Fibroblast of lung (primary cell): ENCODE results near the gene PMM2.

Source experiments
- EZH2 ChIP-seq: IDR thresholded peaks from 2 replicates; pipeline ENCODE4 v1.5.1; 2012; ENCODE audit warnings: low read length, control low read depth, mild to moderate bottlenecking; ENCODE audit errors: missing control alignments
- TF ChIP-seq, protein P1 (sequence below), 2 donors: IDR thresholded peaks in 1 of 2; conservative IDR thresholded peaks in 1 of 2; 1 replicate in 1 of 2; 2 replicates in 1 of 2; pipeline ENCODE4 v1.5.1; 2011 to 2012; ENCODE audit warnings: low read length in 2 of 2, control low read depth in 1 of 2, inconsistent platforms in 1 of 2, low read depth in 1 of 2, mild to moderate bottlenecking in 1 of 2

GRCh38 chr16:8888951-8889892 is 91.6 kb downstream of the PMM2 start:
- TF ChIP-seq, protein P1, sequence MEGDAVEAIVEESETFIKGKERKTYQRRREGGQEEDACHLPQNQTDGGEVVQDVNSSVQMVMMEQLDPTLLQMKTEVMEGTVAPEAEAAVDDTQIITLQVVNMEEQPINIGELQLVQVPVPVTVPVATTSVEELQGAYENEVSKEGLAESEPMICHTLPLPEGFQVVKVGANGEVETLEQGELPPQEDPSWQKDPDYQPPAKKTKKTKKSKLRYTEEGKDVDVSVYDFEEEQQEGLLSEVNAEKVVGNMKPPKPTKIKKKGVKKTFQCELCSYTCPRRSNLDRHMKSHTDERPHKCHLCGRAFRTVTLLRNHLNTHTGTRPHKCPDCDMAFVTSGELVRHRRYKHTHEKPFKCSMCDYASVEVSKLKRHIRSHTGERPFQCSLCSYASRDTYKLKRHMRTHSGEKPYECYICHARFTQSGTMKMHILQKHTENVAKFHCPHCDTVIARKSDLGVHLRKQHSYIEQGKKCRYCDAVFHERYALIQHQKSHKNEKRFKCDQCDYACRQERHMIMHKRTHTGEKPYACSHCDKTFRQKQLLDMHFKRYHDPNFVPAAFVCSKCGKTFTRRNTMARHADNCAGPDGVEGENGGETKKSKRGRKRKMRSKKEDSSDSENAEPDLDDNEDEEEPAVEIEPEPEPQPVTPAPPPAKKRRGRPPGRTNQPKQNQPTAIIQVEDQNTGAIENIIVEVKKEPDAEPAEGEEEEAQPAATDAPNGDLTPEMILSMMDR (conservative IDR thresholded peaks at IDR 0.05 in 1 of 2, IDR thresholded peaks at IDR 0.05 in 1 of 2; ENCODE audit: low read depth in 1 of 2, low read length in 2 of 2), result no peak
- TF ChIP-seq EZH2, result no peak
